HepG2 (cell line): ENCODE results near the gene PTGER4. TPM values are rescaled to one million over a fixed set of nuclear protein-coding genes. Genes with fewer than 3 reads are reported as not detected.

Source experiments
- ATAC-seq: fragments of 200-7000 bp; cut with Tn5 transposase; 3 replicates; pipeline ENCODE4 v1.9.1; 2020; ENCODE audit warnings: mild to moderate bottlenecking, moderate library complexity
- BruUV-seq: library from RNA; stranded (reverse); fragments of 400-500 nt; replicated peaks from 2 replicates; lab custom pipeline; 2021; lab: Mats Ljungman, UMichigan
- CTCF ChIA-PET: fragments of 300-600 bp; formaldehyde crosslinking; extraction: SDS; loops from one replicate; lab custom pipeline; 2021; ENCODE audit warnings: low total read pairs, inconsistent platforms, low intra/inter-chr PET ratio; lab: Yijun Ruan, JAX
- POLR2A ChIA-PET: fragments of 350-600 bp; sonication (Branson Sonifier 250); formaldehyde crosslinking; loops from one replicate; lab custom pipeline; 2020; ENCODE audit warnings: antibody characterized with exemption, inconsistent platforms; lab: Yijun Ruan, JAX
- DNase-seq: peaks from one replicate; pipeline ENCODE4 v3.0.0-alpha.2; 2015; ENCODE audit warnings: low spot score
- FAIRE-seq: peaks from 3 replicates; lab custom pipeline; 2011; peaks lifted over from hg19 to GRCh38; lab: Jason Lieb, UNC
- H2AFZ ChIP-seq: one replicate; pipeline ENCODE4 v1.6.1; 2011; ENCODE audit warnings: low read length, inconsistent platforms
- H3K27ac ChIP-seq: fragments of 300-600 bp; 3 replicates; pipeline ENCODE4 v1.8.0; 2011; ENCODE audit warnings: mixed run types, mild to moderate bottlenecking, mixed read lengths, low read length, inconsistent platforms; ENCODE audit not compliant: insufficient read depth; ENCODE audit errors: extremely low read length
- H3K27me3 ChIP-seq, 2 experiments: fragments of 200-600 bp in 1 of 2; 2 replicates in 1 of 2; 3 replicates in 1 of 2; pipeline versions ENCODE4 v1.6.0 to v1.8.0; 2011; ENCODE audit warnings: low read length in 2 of 2, mild to moderate bottlenecking in 2 of 2, moderate library complexity in 2 of 2, inconsistent platforms in 1 of 2; ENCODE audit not compliant: insufficient read depth in 2 of 2, control insufficient read depth in 1 of 2
- H3K36me3 ChIP-seq, 2 experiments: fragments of 200-600 bp in 1 of 2; replicated peaks in 1 of 2; 2 replicates in 1 of 2; 3 replicates in 1 of 2; pipeline versions ENCODE4 v1.5.1 to v1.8.0; 2011; ENCODE audit warnings: low read length in 2 of 2, inconsistent platforms in 1 of 2; ENCODE audit not compliant: insufficient read depth in 2 of 2, control insufficient read depth in 1 of 2
- H3K4me1 ChIP-seq: 2 replicates; pipeline ENCODE4 v1.5.1; 2012; ENCODE audit warnings: low read length, inconsistent platforms; ENCODE audit not compliant: insufficient read depth
- H3K4me2 ChIP-seq: 2 replicates; pipeline ENCODE4 v1.6.0; 2011; ENCODE audit warnings: low read depth, low read length, inconsistent platforms
- H3K4me3 ChIP-seq, 3 experiments: fragments of 200-600 bp in 1 of 3; sonication (generic), shearing (Covaris generic) in 1 of 3; replicated peaks in 1 of 3; 2 replicates each; pipeline ENCODE4 v1.5.1; 2011 to 2016; ENCODE audit warnings: low read length in 3 of 3, inconsistent platforms in 2 of 3, low read depth in 2 of 3, mild to moderate bottlenecking in 2 of 3, control low read depth in 1 of 3, mixed read lengths in 1 of 3; ENCODE audit not compliant: insufficient read depth in 1 of 3
- H3K79me2 ChIP-seq: one replicate; pipeline ENCODE4 v1.6.1; 2011; ENCODE audit warnings: low read length, inconsistent platforms; ENCODE audit not compliant: insufficient read depth
- H3K9ac ChIP-seq: 2 replicates; pipeline ENCODE4 v1.6.0; 2011; ENCODE audit warnings: mild to moderate bottlenecking, low read depth, low read length, inconsistent platforms; ENCODE audit not compliant: insufficient read depth
- H3K9me3 ChIP-seq: 2 replicates; pipeline ENCODE4 v1.5.1; 2012; ENCODE audit warnings: mild to moderate bottlenecking, low read length
- H4K20me1 ChIP-seq: 2 replicates; pipeline ENCODE4 v1.6.0; 2011; ENCODE audit warnings: inconsistent platforms, mild to moderate bottlenecking, low read length, moderate library complexity; ENCODE audit not compliant: insufficient read depth
- HMG20A ChIP-seq: IDR thresholded peaks from 2 replicates; pipeline ENCODE4 v1.6.1; 2016; ENCODE audit warnings: borderline replicate concordance
- MIER2 ChIP-seq: IDR thresholded peaks from 2 replicates; pipeline ENCODE4 v1.6.1; 2016; ENCODE audit warnings: missing biosample characterization, missing genetic modification reagents
- REXO4 ChIP-seq: sonication (generic); formaldehyde crosslinking; IDR thresholded peaks from 2 replicates; pipeline ENCODE4 v1.8.0; 2022; ENCODE audit warnings: missing genetic modification reagents, mild to moderate bottlenecking, borderline replicate concordance
- TOPORS ChIP-seq: sonication (generic); formaldehyde crosslinking; IDR thresholded peaks from 2 replicates; pipeline ENCODE4 v1.8.0; 2023; ENCODE audit warnings: mild to moderate bottlenecking, missing genetic modification reagents
- ZFYVE20 ChIP-seq: sonication (generic); formaldehyde crosslinking; IDR thresholded peaks from 2 replicates; pipeline ENCODE4 v1.8.0; 2023; ENCODE audit warnings: low read depth, mild to moderate bottlenecking, moderate library complexity, missing genetic modification reagents, borderline replicate concordance
- ZNF138 ChIP-seq: sonication (generic); formaldehyde crosslinking; IDR thresholded peaks from 2 replicates; pipeline ENCODE4 v1.5.0; 2020; ENCODE audit warnings: mild to moderate bottlenecking, low read depth, missing genetic modification reagents
- ZNF207 ChIP-seq: fragments of 450-650 bp; IDR thresholded peaks from 2 replicates; pipeline ENCODE4 v1.6.1; 2016; ENCODE audit warnings: antibody characterized with exemption, borderline replicate concordance
- ZNF678 ChIP-seq: sonication (generic); formaldehyde crosslinking; IDR thresholded peaks from 2 replicates; pipeline ENCODE4 v1.4.0; 2020; ENCODE audit warnings: mild to moderate bottlenecking, missing genetic modification reagents
- whole genome bisulfite sequencing: methylation state at CpG from one replicate; pipeline ENCODE4 v1.1.6; 2017; ENCODE audit warnings: low lambda C conversion rate; 5-methylcytosine and 5-hydroxymethylcytosine counted together
- in situ Hi-C: cut with HindIII; loops from 2 replicates; pipeline ENCODE4 v1.10.0; 2017; ENCODE audit warnings: low pct_unique_long_range_greater_than_20kb; ENCODE audit not compliant: extremely low pct_ligation_motif_present
- intact Hi-C: fragments of 100-400 bp; cut with micrococcal nuclease; formaldehyde crosslinking; loops from one replicate; pipeline ENCODE4 v1.10.0; 2022; ENCODE audit not compliant: unreplicated experiment
- polyA plus RNA-seq, 8 experiments: library from polyadenylated mRNA; depleted of rRNA in 3 of 8; stranded (reverse) in 7 of 8; unstranded in 1 of 8; fragments of >200 nt; fragmentation: Illumina TruSeq in 4 of 8; extraction: Trizol in 4 of 8; gene quantifications; 2 replicates each; pipeline versions ENCODE4 v1.2.1 to v1.2.3, GENCODE V29; 2011 to 2016; ENCODE audit warnings: low read depth in 4 of 8, missing spikeins in 1 of 8, mixed read lengths in 1 of 8; ENCODE audit not compliant: insufficient read depth in 1 of 8
- total RNA-seq, 5 experiments: library from RNA; depleted of rRNA; stranded (reverse); fragments of >200 nt; fragmentation: Illumina TruSeq; extraction: Trizol; gene quantifications; 2 replicates each; pipeline ENCODE4 v1.2.3, GENCODE V29; 2016; ENCODE audit warnings: low read depth in 1 of 5
- TF ChIP-seq, protein P1 (sequence below): sonication (generic); formaldehyde crosslinking; IDR thresholded peaks from 2 replicates; pipeline ENCODE4 v1.4.0; 2020; ENCODE audit warnings: mild to moderate bottlenecking, low read depth, missing genetic modification reagents
- TF ChIP-seq, protein P2 (sequence below): sonication (generic); formaldehyde crosslinking; IDR thresholded peaks from 2 replicates; pipeline ENCODE4 v1.4.0; 2020; ENCODE audit warnings: missing genetic modification reagents
- TF ChIP-seq, protein P3 (sequence below): sonication (generic); formaldehyde crosslinking; IDR thresholded peaks from 2 replicates; pipeline ENCODE4 v1.4.0; 2020; ENCODE audit warnings: mild to moderate bottlenecking, missing genetic modification reagents
- TF ChIP-seq, protein P4 (sequence below): conservative IDR thresholded peaks from 2 replicates; pipeline ENCODE4 v1.6.1; 2018; ENCODE audit warnings: missing genetic modification reagents

Gene PTGER4
- total and polyA plus RNA-seq, 2 of the 13 experiments (the other 11 are each of a cell fraction or from before 2014, with no cell fraction given), result 0.01 to 0.11 TPM

DNA sequence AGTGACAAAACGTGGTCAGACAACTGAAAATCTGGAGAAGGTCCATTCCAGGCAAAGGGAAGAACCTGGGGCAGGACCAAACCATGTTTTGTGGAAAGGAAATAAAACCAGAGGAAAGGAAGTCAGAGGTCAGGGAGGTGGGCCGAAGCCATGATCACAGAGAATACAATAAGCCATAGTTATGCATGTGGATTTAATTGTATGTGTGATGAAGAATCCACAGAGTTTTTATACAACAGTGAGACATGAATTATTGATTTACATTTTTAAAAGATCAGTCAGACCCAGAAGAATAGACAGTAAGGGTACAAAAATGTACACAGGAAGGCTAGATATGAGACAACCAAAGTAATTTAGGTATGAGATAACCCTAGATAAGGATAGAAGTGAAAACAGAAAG is 55.3 kb downstream of the PTGER4 start:
- H3K27ac ChIP-seq, result no peak overlapping the region
- no peaks in the 10 kb centered on the region for H3K9me3 ChIP-seq
- in situ Hi-C loops (no loop called here), intact Hi-C loops (loop anchor here (5.0 kb wide), 1 partner anchor 1153 kb away; no protein-coding TSS in a partner anchor)
- ATAC-seq (no peak), DNase-seq (no peak), FAIRE-seq (no peak)
- no peaks in the 10 kb centered on the region for H3K79me2 ChIP-seq
- peaks cover 3% of the 10 kb centered on the region; the same call in 1 of the 2 replicates for H4K20me1 ChIP-seq
- ChIA-PET CTCF (no interaction called here), POLR2A (no interaction called here)
- no peaks in the 10 kb centered on the region for H3K27me3 ChIP-seq
- H3K9ac ChIP-seq, result no peak overlapping the region
- 92% methylated on average over 2 of the region's 2 CpGs for WGBS
- peaks cover 1 to 4% of the 10 kb centered on the region in 2 experiments; a peak in 1 of 5 replicates for H3K36me3 ChIP-seq
- peaks cover 24% of the 10 kb centered on the region for H3K4me1 ChIP-seq
- no peak overlapping the region for H3K4me2 ChIP-seq
- no peak overlapping the region for H2AFZ ChIP-seq
- BruUV-seq, result no TSS peak
- H3K4me3 ChIP-seq, result no peak overlapping the region
- TF ChIP-seq TOPORS (no peak), ZNF138 (no peak), HMG20A (CRISPR knock-in tag) (no peak), ZFYVE20 (no peak), ZNF678 (no peak), REXO4 (CRISPR knock-in tag) (no peak), MIER2 (CRISPR knock-in tag) (no peak), ZNF207 (no peak)
- TF ChIP-seq, protein P1, sequence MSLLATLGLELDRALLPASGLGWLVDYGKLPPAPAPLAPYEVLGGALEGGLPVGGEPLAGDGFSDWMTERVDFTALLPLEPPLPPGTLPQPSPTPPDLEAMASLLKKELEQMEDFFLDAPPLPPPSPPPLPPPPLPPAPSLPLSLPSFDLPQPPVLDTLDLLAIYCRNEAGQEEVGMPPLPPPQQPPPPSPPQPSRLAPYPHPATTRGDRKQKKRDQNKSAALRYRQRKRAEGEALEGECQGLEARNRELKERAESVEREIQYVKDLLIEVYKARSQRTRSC (CRISPR knock-in tag), result no peak
- TF ChIP-seq, protein P2, sequence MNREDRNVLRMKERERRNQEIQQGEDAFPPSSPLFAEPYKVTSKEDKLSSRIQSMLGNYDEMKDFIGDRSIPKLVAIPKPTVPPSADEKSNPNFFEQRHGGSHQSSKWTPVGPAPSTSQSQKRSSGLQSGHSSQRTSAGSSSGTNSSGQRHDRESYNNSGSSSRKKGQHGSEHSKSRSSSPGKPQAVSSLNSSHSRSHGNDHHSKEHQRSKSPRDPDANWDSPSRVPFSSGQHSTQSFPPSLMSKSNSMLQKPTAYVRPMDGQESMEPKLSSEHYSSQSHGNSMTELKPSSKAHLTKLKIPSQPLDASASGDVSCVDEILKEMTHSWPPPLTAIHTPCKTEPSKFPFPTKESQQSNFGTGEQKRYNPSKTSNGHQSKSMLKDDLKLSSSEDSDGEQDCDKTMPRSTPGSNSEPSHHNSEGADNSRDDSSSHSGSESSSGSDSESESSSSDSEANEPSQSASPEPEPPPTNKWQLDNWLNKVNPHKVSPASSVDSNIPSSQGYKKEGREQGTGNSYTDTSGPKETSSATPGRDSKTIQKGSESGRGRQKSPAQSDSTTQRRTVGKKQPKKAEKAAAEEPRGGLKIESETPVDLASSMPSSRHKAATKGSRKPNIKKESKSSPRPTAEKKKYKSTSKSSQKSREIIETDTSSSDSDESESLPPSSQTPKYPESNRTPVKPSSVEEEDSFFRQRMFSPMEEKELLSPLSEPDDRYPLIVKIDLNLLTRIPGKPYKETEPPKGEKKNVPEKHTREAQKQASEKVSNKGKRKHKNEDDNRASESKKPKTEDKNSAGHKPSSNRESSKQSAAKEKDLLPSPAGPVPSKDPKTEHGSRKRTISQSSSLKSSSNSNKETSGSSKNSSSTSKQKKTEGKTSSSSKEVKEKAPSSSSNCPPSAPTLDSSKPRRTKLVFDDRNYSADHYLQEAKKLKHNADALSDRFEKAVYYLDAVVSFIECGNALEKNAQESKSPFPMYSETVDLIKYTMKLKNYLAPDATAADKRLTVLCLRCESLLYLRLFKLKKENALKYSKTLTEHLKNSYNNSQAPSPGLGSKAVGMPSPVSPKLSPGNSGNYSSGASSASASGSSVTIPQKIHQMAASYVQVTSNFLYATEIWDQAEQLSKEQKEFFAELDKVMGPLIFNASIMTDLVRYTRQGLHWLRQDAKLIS (CRISPR knock-in tag), result no peak
- TF ChIP-seq, protein P3, sequence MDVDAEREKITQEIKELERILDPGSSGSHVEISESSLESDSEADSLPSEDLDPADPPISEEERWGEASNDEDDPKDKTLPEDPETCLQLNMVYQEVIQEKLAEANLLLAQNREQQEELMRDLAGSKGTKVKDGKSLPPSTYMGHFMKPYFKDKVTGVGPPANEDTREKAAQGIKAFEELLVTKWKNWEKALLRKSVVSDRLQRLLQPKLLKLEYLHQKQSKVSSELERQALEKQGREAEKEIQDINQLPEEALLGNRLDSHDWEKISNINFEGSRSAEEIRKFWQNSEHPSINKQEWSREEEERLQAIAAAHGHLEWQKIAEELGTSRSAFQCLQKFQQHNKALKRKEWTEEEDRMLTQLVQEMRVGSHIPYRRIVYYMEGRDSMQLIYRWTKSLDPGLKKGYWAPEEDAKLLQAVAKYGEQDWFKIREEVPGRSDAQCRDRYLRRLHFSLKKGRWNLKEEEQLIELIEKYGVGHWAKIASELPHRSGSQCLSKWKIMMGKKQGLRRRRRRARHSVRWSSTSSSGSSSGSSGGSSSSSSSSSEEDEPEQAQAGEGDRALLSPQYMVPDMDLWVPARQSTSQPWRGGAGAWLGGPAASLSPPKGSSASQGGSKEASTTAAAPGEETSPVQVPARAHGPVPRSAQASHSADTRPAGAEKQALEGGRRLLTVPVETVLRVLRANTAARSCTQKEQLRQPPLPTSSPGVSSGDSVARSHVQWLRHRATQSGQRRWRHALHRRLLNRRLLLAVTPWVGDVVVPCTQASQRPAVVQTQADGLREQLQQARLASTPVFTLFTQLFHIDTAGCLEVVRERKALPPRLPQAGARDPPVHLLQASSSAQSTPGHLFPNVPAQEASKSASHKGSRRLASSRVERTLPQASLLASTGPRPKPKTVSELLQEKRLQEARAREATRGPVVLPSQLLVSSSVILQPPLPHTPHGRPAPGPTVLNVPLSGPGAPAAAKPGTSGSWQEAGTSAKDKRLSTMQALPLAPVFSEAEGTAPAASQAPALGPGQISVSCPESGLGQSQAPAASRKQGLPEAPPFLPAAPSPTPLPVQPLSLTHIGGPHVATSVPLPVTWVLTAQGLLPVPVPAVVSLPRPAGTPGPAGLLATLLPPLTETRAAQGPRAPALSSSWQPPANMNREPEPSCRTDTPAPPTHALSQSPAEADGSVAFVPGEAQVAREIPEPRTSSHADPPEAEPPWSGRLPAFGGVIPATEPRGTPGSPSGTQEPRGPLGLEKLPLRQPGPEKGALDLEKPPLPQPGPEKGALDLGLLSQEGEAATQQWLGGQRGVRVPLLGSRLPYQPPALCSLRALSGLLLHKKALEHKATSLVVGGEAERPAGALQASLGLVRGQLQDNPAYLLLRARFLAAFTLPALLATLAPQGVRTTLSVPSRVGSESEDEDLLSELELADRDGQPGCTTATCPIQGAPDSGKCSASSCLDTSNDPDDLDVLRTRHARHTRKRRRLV (CRISPR knock-in tag), result no peak
- TF ChIP-seq, protein P4, sequence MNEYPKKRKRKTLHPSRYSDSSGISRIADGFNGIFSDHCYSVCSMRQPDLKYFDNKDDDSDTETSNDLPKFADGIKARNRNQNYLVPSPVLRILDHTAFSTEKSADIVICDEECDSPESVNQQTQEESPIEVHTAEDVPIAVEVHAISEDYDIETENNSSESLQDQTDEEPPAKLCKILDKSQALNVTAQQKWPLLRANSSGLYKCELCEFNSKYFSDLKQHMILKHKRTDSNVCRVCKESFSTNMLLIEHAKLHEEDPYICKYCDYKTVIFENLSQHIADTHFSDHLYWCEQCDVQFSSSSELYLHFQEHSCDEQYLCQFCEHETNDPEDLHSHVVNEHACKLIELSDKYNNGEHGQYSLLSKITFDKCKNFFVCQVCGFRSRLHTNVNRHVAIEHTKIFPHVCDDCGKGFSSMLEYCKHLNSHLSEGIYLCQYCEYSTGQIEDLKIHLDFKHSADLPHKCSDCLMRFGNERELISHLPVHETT (CRISPR knock-in tag), result no peak
